OCI-LY3 (cell line): Measurements from ENCODE around the gene ITGB8.

Experiments used
- EZH2phosphoT487 ChIP-seq: fragments of 200-600 bp; shearing (Covaris generic); IDR thresholded peaks from 2 replicates; pipeline ENCODE4 v1.6.1; 2018; ENCODE audit warnings: antibody characterized with exemption, mixed run types, low read depth
- TF ChIP-seq, protein P1 (sequence below): fragments of 200-600, 300-600 bp; sonication (generic); IDR thresholded peaks from 2 replicates; pipeline ENCODE4 v1.5.1; 2014; ENCODE audit warnings: antibody characterized with exemption, low read length, low read depth

GRCh38 chr7:20299647-20300312, 30.9 kb upstream of the ITGB8 start:
- no peak for TF ChIP-seq EZH2phosphoT487
- TF ChIP-seq, protein P1, sequence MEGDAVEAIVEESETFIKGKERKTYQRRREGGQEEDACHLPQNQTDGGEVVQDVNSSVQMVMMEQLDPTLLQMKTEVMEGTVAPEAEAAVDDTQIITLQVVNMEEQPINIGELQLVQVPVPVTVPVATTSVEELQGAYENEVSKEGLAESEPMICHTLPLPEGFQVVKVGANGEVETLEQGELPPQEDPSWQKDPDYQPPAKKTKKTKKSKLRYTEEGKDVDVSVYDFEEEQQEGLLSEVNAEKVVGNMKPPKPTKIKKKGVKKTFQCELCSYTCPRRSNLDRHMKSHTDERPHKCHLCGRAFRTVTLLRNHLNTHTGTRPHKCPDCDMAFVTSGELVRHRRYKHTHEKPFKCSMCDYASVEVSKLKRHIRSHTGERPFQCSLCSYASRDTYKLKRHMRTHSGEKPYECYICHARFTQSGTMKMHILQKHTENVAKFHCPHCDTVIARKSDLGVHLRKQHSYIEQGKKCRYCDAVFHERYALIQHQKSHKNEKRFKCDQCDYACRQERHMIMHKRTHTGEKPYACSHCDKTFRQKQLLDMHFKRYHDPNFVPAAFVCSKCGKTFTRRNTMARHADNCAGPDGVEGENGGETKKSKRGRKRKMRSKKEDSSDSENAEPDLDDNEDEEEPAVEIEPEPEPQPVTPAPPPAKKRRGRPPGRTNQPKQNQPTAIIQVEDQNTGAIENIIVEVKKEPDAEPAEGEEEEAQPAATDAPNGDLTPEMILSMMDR, result no peak
